ENCODE results near the gene SNX24. TPM values are rescaled to one million over a fixed set of nuclear protein-coding genes. Genes with fewer than 3 reads are reported as not detected.

SNX24 gene
- total and polyA plus RNA-seq, 8 donors: 1.2 to 38.5 (median 20.0) TPM

DNA sequence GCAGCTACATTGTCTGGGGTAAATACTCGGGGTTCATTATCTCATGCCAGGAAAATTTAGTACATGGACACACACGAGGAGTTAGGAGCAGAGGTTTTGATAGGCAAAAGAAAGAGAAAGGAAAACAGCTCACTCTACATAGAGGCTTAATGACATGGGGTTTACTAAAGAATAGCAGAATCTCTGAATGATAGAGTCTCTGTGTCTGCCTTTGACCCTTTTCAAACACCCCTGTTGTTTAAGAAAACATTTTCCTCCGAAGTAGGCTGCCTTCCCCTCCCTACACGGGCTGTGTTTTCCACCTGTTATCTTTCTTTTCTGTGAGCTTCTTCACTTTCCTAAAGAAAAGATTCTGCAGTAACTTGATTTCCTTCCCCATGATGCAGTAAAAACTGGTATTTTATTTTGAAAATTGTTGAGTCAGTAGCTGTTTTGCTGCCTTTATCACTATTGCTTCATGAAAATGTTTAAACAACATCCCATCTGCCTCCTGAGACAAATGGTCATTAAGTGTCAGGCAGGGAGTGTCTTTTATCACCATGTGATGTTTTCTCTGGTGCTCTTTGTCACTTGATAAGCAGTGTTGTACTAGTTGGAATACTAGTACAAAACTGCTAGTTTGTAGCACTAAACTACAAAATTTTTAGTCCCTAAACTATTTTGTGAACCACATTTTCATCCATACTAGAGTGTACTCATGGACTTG lies 114.5 kb downstream of the SNX24 start:
- intact Hi-C loops (cut with DNase I; ENCODE audit: low total_unique reads): no loop called here
- Histone ChIP-seq H3K36me3 (peaks cover 0 to 19% (median 6%) of the 10 kb centered on the region in 4 donors), H3K4me3 (no peak overlapping the region), H3K4me1 (no peaks in the 10 kb centered on the region), H3K27me3 (no peaks in the 10 kb centered on the region), H3K27ac (no peak overlapping the region), H3K9me3 (peaks cover 0 to 8% (median 1%) of the 10 kb centered on the region in 4 donors)
- TF ChIP-seq POLR2A (IDR thresholded peaks at IDR 0.05) (no peak), POLR2AphosphoS5 (IDR thresholded peaks at IDR 0.05) (no peak)
- TF ChIP-seq, protein P1, sequence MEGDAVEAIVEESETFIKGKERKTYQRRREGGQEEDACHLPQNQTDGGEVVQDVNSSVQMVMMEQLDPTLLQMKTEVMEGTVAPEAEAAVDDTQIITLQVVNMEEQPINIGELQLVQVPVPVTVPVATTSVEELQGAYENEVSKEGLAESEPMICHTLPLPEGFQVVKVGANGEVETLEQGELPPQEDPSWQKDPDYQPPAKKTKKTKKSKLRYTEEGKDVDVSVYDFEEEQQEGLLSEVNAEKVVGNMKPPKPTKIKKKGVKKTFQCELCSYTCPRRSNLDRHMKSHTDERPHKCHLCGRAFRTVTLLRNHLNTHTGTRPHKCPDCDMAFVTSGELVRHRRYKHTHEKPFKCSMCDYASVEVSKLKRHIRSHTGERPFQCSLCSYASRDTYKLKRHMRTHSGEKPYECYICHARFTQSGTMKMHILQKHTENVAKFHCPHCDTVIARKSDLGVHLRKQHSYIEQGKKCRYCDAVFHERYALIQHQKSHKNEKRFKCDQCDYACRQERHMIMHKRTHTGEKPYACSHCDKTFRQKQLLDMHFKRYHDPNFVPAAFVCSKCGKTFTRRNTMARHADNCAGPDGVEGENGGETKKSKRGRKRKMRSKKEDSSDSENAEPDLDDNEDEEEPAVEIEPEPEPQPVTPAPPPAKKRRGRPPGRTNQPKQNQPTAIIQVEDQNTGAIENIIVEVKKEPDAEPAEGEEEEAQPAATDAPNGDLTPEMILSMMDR (IDR thresholded peaks at IDR 0.05): no peak
- 51 to 61% (median 54%) methylated on average over 4 of the region's 4 CpGs for WGBS, 5 donors
- no peak for DNase-seq

DNA sequence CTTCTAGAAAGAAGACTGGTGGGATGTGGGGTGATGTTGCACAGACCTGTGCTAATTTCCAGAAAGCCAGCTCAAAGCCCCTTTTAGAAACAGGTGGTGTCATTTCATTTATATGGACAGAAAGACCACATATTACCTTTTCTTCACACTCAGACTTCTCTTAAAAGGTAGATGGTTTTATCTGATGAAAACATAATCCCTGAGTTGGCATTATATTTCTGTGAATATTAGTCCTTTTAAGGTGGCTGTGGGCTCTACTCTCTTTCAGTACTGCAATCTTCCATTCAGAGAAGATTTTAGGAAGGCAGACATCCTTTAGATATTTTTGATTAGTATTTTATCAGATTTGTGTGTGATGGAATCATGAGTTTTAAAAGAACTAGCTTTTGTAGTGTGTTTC lies 117.9 kb downstream of the SNX24 start:
- peaks cover 0 to 9% (median 3%) of the 10 kb centered on the region in 4 donors for H3K4me1 ChIP-seq
- no peaks in the 10 kb centered on the region for H3K27me3 ChIP-seq
- no peaks in the 10 kb centered on the region for H3K36me3 ChIP-seq
- no peak overlapping the region for H3K27ac ChIP-seq
- no peak overlapping the region for H3K4me3 ChIP-seq
- intact Hi-C loops (cut with DNase I; ENCODE audit: low total_unique reads): no loop called here
- DNase-seq: no peak
- TF ChIP-seq POLR2A (IDR thresholded peaks at IDR 0.05) (no peak), POLR2AphosphoS5 (IDR thresholded peaks at IDR 0.05) (no peak), EP300 (IDR thresholded peaks at IDR 0.05) (no peak)
- TF ChIP-seq, protein P1 (IDR thresholded peaks at IDR 0.05): no peak
- no peaks in the 10 kb centered on the region for H3K9me3 ChIP-seq

DNA sequence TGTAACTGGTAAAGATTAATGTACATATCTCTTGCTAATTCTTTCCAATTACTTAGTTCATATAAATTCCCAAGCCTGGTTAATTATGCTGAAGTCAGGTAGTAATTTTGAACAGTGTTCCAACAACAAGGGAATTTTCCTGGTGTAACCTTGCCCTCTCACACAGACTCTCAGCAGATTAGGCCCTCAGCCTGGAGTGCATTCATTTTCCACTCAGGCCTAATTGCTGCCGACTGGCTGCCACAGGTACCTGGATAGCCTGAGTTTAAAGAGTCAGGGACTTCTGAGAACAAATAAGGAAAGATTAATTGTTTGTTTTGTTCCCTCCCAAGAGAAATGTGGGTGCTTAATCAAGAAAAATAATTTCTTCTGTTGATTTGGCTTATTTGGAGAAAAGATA lies 119.7 kb downstream of the SNX24 start:
- Histone ChIP-seq H3K4me3 (no peak overlapping the region), H3K36me3 (no peaks in the 10 kb centered on the region), H3K27me3 (no peaks in the 10 kb centered on the region), H3K4me1 (peaks cover 0 to 9% (median 3%) of the 10 kb centered on the region in 4 donors), H3K27ac (no peak overlapping the region), H3K9me3 (no peaks in the 10 kb centered on the region)
- intact Hi-C loops (cut with DNase I; ENCODE audit: low total_unique reads): no loop called here
- DNase-seq: peak in 1 of 2 donors; percentile 46
- 27 to 68% (median 46%) methylated on average over 1 of the region's 1 CpG for WGBS, 5 donors
- TF ChIP-seq POLR2AphosphoS5 (IDR thresholded peaks at IDR 0.05): no peak

DNA sequence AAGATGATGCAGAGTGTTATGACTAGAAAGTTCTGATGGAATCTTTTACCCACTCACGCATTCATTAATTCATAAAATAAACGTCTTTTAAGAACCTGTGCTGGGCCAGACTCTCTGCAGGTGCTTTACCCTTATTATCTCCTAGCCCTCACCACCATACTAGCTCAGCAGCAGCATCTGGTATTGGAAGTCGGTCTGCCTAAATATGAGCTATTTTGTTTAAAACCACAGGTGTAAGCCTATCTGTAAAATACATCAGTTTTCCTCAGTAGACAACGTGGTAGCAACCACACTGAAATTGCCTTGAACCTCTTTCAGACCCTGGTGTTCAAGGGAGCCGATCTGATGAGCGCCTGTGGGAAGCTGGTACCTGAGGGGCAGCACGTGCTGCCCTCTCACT lies 121.7 kb downstream of the SNX24 start:
- no peaks in the 10 kb centered on the region for H3K36me3 ChIP-seq

More for the DNA sequence above, 121.7 kb downstream of the SNX24 start:
- 57 to 82% (median 63%) methylated on average over 7 of the region's 7 CpGs for WGBS, 5 donors
- TF ChIP-seq POLR2AphosphoS5 (IDR thresholded peaks at IDR 0.05) (no peak), EP300 (IDR thresholded peaks at IDR 0.05) (no peak), POLR2A (IDR thresholded peaks at IDR 0.05) (no peak)
- TF ChIP-seq, protein P1 (IDR thresholded peaks at IDR 0.05): no peak
- H3K27ac ChIP-seq: no peak overlapping the region
- H3K4me3 ChIP-seq: no peak overlapping the region
- H3K4me1 ChIP-seq: peaks cover 0 to 9% (median 3%) of the 10 kb centered on the region in 4 donors
- intact Hi-C loops (cut with DNase I; ENCODE audit: low total_unique reads): no loop called here
- no peaks in the 10 kb centered on the region for H3K9me3 ChIP-seq
- no peak for DNase-seq
- no peaks in the 10 kb centered on the region for H3K27me3 ChIP-seq
